Left colon (tissue), 2 donors: Measurements from ENCODE around the gene ZBTB20. TPM values are rescaled to one million over a fixed set of nuclear protein-coding genes. Genes with fewer than 3 reads are reported as not detected.

Experiments
- ATAC-seq: fragments of 200-7000 bp; cut with Tn5 transposase; one replicate; pipeline ENCODE4 v1.9.1; 2020; ENCODE audit warnings: mild to moderate bottlenecking, moderate library complexity
- DNase-seq, 2 donors: peaks; one replicate each; pipeline ENCODE4 v3.0.0-alpha.2; 2020
- intact Hi-C, 2 donors: fragments of 100-400 bp; cut with DNase I in 1 of 2; cut with micrococcal nuclease in 1 of 2; formaldehyde crosslinking; loops; one replicate each; pipeline versions ENCODE4 v1.11.2 to v1.14.0; 2022; cut with DNase I, micrococcal nuclease
- total RNA-seq, 2 donors: library from RNA; stranded (reverse); fragmentation: NEBNext Ultra II Directional; extraction: Animal tissue kit (Norgen Biotek cat#: 25700); gene quantifications; one replicate each; pipeline ENCODE4 v1.2.1, GENCODE V29; 2021
- donor health status: DM: no; HTN: no; CAD: no.
- donor health status: DM: yes; HTN: yes; CAD: no.

The ZBTB20 gene
- total RNA-seq, 2 donors from 2014 or later: 27.1 to 27.3 TPM

DNA sequence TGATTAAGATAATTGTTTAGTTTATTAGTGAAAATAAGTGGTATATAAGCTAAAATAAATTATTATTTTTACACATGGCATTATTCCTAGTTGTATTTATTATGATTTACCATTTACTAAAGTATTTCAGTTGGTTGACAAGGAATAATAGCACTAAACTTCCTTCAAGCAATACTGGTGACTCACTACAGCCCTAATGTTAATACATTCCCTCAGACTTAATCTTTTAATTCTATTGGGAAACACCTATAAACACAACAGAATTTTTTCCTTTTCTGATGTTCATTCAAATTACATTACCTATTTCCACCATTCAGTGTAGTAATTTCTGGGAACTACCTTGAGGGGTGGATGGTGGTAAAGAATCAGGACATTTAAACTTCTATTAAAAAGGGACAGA is 589.3 kb downstream of the ZBTB20 start:
- intact Hi-C loops: no loop called here
- no peak for ATAC-seq
- DNase-seq: no peak

DNA sequence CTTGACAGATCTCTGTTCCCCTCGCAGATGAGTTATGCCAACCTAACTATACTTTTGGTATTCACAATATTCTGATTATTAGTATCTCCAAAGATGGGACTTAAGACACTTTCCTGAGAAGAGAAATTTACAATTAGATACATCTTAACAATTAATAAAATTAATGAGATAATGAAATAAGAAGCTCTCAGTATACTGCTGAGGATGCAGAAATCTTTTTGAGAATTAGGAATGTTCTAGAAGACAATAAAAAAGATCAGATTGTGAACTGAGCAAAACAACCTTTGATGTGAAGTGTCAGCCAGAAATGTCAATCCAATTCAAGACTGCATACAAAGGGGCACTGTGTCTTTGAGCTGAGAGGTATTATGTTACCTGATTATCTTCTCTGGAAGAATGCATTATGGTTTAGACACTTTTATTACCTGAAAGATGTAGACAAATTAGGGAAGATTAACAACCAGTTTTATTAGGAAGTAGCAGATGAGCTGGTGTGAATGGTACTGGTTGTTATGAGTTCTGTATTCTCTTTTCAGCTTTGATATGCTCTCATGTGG is 590.4 kb downstream of the ZBTB20 start:
- DNase-seq (no peak), ATAC-seq (no peak)
- intact Hi-C loops: no loop called here

DNA sequence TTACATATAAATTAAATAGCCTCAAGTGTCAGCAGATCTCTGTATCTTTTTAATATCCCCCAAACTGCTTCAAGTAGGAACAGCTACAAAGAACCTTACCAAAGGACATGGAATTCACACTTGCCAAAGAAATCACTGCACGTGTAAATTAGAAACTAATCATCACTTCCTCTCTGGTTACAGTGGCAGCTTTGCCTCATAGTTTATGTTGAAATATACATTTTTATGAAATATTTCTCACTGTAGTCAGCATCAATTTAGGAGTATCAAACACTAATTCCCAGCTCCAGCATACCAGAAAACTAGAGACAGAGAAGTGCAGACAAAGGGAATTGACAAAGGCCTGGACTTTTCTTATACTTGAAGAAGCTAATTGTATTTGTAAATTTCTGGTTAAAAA is 592.4 kb downstream of the ZBTB20 start:
- DNase-seq: no peak
- ATAC-seq: no peak
- intact Hi-C loops: no loop called here

DNA sequence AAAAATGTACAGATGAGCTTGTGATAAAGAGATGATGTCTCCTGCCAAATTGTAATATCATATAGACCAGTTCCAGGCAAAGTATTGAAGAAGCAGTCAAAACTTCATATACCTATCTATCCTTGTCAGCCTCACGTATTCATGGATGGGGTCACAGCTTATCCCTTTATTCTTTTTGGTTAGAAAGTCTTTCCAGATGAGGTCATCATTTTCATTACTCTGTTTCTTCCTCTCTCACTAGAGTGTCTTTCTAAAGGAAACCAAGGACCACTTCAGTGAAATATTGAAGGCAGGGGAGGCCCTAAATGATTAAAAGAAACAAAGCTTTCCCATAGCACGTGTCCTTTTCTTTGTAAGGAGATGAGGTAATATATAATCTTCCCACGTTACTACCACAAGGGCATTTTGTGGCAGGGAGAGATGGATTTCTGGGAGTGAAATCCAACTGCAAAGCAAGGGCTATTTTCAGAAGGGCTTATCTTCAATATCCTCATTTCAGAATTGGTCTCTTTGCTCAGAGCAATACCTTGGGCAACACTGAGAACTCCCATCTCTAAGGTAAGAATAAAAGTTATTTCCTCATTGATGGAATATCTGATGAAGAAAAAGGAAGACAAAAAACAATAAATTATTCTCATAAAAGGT is 593.0 kb downstream of the ZBTB20 start:
- DNase-seq (no peak), ATAC-seq (no peak)
- intact Hi-C loops: no loop called here

DNA sequence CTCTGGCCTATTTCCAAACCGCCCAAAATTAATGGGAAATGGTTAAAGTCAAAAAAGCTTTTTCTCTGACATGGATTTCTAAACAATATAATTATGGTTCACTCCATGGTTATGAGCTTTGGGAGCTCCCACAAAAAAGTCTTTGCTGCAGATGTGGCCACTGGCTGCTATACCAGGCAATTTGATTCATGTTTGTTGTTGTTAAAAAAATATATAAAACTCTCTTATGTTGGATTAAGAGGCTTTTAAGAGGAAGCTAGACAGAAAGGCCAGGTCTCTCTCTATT is 594.6 kb downstream of the ZBTB20 start:
- no peak for DNase-seq
- ATAC-seq: no peak
- intact Hi-C loops: no loop called here

DNA sequence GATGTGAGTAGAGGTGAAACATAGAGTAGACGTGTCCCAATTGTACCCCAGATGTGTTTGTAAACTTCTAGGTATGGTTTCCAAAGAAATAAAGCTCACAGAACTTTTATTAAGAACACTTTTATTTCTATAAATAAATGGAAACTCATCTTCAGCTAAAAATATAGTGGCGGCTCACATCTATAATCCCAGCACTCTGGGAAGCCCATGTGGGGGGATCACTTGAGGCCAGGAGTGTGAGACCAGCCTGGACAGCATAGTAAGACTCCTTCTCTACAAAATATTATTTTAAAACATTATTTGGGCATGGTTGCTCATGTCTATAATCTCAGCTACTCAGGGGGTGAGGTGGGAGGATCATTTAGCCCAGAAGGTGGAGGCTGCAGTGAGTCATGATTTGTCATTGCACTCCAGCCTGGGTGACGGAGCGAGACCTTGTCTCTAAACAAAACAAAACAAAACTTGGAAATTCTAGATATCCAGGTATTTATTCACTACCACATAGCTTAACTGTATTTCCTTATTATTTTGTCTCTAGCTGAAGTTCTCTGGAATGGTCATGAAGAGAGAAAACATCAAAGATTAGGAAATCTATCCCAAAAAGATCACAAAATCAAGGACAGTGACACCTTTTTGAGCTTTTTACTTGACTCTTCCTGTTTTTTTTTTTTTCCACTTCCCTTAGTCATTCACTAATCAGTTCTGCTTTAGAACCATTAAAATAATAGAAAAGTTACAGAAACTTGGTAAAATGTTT is 595.1 kb downstream of the ZBTB20 start:
- no peak for ATAC-seq
- intact Hi-C loops: no loop called here
- DNase-seq: no peak

DNA sequence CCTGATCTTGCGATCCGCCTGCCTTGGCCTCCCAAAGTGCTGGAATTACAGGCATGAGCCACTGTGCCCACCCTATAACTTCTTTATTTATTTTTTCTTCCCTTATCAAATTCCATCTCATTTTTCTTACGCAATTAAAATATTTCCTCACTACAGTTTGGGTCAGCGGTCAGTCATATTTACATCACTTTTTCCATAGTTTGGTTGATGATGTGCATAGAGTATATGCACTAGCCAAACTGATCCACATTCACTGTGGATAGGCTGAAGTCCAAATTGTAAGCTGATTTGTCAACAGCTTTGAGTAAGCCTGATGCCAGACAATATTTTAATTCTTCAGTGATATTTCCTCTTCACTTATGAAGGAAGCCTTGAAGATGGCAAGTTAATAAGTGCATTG is 596.9 kb downstream of the ZBTB20 start:
- intact Hi-C loops: no loop called here
- DNase-seq (no peak), ATAC-seq (no peak)

DNA sequence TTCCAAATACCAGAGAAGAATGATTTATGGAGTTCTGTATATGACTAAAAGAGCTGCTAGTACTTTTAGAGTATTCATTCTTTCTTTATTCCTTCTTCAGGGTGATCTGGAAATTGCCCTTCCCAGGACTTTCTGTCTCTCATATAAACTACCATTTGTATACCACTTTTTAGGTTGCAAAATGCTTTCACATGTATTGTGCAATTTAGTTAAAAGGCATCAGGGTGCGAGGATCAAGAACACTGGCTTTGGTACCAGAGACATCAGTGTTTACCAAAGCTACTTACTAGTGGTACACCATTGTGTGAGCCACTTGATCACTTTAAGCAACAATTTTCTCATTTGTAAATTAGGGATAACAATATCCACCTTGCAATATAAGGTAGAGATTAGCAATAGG is 601.9 kb downstream of the ZBTB20 start:
- intact Hi-C loops: no loop called here
- DNase-seq (no peak), ATAC-seq (no peak)

DNA sequence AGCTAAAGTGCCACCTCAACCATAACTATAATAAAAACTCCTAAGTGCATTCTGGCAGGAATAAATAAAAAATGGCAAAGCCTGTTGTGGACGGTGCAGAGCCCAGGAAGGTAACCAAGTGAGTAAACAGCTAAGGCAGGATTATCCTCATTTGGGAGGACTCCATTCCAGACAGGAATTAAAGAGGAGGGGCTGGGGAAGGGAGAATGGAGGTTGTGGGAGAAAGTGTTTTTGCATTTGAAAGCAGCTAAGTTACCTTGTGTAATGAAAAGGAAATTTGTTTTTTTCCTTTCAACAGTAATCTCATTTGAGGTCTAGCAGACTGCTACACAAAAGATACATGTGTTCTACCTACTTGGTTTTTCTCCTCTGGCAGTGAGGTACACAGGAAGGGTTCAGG is 604.7 kb downstream of the ZBTB20 start:
- no peak for DNase-seq
- no peak for ATAC-seq
- intact Hi-C loops: no loop called here

DNA sequence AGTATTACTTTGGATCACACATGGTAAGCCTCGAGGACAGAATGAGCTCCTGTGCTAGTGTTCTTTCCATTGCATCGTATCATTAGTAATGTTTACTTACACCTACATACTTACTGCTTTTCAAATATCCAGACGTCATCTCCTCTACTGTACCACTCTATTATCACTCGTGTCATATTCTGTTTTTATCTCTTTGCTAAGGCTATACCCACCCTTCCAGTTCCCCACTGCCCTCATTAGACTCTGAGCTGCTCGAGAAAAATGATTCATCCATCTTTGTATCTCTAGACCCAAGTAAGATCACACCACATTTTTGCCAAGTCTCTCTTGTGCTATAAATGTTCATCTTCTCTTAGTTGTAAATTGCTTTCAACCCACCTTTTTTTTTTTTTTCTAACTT is 607.6 kb downstream of the ZBTB20 start:
- no peak for ATAC-seq
- DNase-seq: no peak
- intact Hi-C loops: no loop called here

DNA sequence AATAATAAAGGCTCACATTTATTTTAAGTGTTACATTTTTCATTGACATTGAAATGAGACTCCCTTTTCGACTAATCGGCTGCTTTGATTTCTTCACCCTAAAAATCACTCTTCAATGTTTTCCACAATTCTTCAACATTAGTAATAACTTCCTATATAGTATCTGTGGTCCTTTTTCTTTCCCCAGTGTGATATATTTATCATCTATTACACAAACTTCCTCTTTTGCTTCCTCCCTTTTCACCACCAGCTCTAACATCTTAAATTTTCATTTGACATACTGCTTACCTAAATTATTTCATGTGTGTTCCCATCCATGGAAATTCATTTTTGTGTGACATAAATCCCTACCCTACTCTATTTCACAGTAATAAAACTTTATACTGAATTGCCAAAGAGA is 608.9 kb downstream of the ZBTB20 start:
- no peak for ATAC-seq
- no peak for DNase-seq
- intact Hi-C loops: no loop called here

DNA sequence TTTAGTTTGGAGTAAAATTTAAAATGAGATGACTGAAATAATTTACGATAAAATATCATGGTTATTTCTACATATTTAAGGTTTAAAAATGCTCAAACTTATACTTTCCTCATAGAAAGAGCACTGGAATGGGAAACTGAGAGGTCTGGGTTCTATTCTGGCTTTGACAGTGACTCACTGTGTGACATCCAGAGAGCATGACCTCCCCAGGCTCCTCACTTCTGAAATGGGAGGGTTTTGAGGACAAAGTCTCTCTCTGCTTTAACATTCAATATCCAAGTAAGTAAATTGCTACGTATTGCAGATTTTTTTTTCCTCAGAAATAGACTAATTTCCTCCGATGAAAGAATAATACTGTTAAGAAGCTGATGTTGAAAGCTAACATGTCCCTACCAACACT is 618.6 kb downstream of the ZBTB20 start:
- intact Hi-C loops: no loop called here
- DNase-seq (no peak), ATAC-seq (no peak)

DNA sequence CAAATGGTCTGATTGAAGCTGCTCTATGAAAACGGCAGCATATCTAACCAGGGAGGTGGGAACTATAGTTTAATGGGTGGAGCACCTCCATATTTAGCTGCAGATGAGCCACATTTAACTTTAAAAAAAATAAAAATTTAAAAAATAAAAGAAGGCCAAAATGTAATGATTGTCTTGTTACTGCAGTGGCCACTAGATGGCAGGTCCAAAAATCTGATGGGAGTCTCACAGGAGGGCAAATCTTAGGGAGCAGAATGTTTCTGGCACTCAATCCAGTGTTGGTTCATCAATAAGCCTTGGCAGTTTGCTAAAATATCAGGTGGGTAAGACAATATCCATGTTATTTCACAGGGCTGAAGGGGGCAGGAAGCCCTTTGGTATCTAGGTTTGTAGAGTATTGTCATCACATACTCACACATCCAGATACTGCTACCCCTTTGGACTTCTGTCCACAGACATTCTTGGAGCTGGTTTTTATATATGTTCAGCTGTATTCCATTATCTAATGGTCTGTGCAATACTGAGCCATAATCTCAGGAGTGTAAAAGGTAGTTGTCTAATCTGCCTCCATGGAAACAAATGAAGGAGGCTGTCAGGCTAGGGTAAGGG is 619.9 kb downstream of the ZBTB20 start:
- intact Hi-C loops: no loop called here
- ATAC-seq: no peak
- DNase-seq: no peak

DNA sequence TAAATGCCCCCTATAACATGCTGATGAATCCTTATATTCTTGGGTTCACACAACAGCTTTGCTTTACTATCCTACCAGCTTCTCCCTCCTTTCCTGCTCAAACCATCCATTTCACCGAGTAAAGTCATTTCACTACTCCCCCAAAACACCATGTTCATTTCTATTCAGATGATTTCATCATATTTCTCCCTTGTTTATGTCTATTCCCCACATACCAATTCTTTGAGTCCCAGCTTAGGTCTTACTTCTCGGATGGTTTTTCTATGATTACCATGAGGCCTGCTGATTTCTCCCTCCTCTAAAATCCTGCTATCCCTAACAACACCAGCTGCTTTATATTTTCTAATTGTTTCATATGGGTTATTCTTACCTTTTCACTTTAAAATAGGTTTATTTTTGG is 621.8 kb downstream of the ZBTB20 start:
- DNase-seq (no peak), ATAC-seq (no peak)
- intact Hi-C loops: no loop called here

DNA sequence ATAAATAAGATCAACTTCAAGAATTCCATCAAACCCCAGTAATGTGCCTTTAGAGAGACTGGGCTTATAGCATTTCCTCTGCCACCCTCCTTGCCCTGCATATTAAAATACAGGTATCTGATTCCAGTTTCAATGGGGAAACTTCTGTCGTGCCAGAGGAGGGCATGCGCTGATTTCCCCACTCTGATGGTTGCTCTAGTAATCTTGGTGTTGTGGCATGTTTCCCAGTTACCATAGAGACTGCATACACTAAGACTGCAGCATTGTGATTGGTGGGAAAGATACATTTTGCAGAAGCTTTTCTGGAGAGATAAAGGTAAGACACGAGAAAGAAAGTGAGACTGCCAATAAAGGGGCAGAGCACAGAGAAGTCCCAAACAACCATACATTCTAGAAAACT is 627.7 kb downstream of the ZBTB20 start:
- intact Hi-C loops: no loop called here
- ATAC-seq (no peak), DNase-seq (no peak)

DNA sequence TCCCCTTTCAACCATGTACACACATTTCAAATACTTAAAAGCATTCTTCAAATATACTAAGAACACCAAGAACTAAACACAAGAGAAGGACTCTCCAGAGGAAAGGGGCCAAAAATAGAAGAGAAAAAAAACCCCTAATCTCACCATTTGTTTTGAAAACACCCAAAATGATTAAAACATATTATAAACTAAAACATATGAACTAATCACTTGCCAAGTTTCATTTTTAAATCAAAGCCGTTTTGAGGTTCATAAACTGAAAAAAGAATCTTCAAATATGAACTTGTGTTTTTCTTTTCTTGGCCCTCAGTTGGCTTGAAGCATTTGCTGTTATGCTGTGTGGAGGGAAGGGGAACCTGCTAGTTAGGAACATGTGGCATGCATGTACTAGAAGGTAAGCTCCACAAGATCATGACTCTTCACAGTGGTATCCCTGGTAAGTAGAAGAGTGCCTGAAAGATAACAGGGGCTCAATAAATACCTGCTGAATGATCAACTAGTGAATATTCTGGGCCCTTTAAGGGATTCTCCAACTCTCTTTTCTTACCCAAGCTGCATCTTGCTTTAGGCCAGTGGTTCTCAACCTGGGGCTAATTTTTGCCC is 628.8 kb downstream of the ZBTB20 start:
- intact Hi-C loops: no loop called here
- ATAC-seq: no peak
- DNase-seq: no peak

DNA sequence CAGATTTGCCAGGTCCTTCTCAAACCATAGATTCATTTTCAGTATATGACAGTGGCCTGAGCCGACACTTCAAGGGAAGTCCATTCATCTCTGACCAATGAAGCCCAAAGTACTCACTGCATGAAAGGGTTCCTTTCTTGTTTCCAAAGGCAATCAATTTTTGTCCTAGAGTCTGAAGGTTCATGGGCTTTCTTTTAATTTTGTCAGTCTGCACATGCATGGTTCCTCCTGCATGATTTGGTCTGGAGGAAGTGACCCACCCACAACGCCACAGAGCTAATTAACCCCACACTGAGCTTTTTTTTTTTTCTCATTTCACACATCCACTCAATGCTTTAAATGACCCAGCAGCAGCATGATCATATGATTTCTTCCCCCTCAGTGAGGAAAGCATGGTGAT is 636.9 kb downstream of the ZBTB20 start:
- intact Hi-C loops: no loop called here
- DNase-seq (no peak), ATAC-seq (no peak)

DNA sequence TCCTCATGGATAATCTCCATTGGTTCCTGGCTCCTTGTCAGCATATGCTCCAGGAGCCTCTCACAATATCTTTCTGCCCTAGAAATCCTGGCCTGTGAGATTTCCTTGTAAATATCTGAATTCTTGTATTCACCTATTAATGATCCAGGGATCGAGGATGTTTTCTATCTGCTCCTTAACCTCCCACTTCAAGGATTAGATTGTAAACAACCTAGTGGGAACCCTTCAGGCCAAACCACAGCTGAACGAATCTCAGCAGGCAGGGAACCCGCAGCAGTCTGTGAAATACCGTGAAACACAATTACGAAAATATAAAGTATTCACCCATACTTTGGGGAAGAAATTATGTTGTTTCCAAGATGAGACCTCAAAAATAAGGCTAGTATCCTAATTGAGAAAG is 637.3 kb downstream of the ZBTB20 start:
- ATAC-seq: no peak
- DNase-seq: no peak
- intact Hi-C loops: no loop called here

DNA sequence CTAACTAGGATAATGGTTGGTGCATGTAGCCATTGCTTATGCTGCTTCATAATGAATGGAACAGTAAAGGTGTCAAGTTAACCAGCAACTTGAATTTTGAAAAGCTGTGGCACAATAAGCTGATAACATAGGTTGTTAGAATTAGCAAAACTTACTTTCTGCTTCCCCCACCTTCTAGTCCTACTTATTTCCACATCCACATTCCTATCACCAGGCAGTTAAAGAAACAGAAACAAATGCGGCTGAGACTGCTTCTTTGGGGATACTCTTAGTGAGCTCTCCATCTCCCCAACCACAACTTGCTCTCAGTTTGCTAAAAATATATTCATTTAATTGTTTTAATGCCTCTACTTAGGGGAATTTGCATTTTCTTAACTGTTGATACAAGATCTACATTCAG is 638.1 kb downstream of the ZBTB20 start:
- DNase-seq (no peak), ATAC-seq (no peak)
- intact Hi-C loops: no loop called here

DNA sequence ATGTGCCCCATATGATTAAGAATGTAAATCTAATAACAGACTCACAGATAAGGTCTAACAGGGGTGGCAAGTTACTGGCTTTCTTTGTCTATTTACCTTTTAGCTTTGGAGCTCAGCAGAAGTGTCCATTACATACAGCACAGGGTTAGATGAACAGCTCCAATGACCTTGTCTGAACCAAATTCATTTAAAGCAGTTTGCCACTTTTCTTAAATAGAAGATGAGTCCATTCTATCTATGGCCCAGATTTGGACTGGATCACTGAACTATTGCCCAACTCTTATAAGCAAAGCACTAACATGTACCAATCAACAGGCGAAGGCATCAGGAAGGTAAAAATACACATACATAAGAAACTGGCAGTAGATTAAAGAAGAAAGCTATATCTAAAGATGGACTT is 638.9 kb downstream of the ZBTB20 start:
- ATAC-seq: no peak

More for the DNA sequence above, 638.9 kb downstream of the ZBTB20 start:
- DNase-seq: no peak
- intact Hi-C loops: no loop called here
